MM.1S (cell line): ENCODE results near the gene STARD5.
A peak's percentile ranks its signal among the peaks of the same experiment; 100 is the strongest.
"Not testable (repeated sequence)": the region's sequence is repeated elsewhere in the genome, so short reads cannot be mapped to it uniquely, and the experiment has no call there.

ENCODE experiments used
- DNase-seq: peaks from one replicate; pipeline ENCODE4 v3.0.0-alpha.2; 2015
- H2AFZ ChIP-seq: fragments of 300-600 bp; sonication (generic); 2 replicates; pipeline ENCODE4 v1.6.0; 2016; ENCODE audit warnings: antibody characterized with exemption, low read length
- H3F3A ChIP-seq: fragments of 300-600 bp; sonication (generic); 2 replicates; pipeline ENCODE4 v1.6.1; 2016; ENCODE audit warnings: mild to moderate bottlenecking, antibody characterized with exemption, low read length, moderate library complexity, mixed read lengths; ENCODE audit not compliant: insufficient read depth
- H3K27ac ChIP-seq: fragments of 300-600 bp; sonication (generic); 2 replicates; pipeline ENCODE4 v1.5.1; 2016; ENCODE audit warnings: mild to moderate bottlenecking, low read length
- H3K27me3 ChIP-seq: fragments of 300-600 bp; sonication (generic); replicated peaks from 2 replicates; pipeline ENCODE4 v1.6.0; 2016; ENCODE audit warnings: low read length; ENCODE audit not compliant: insufficient read depth
- H3K36me3 ChIP-seq: fragments of 300-600 bp; sonication (generic); replicated peaks from 2 replicates; pipeline ENCODE4 v1.6.1; 2016; ENCODE audit warnings: mild to moderate bottlenecking, low read length, mixed read lengths; ENCODE audit not compliant: insufficient read depth
- H3K4me1 ChIP-seq: fragments of 300-600 bp; sonication (generic); 2 replicates; pipeline ENCODE4 v1.6.1; 2016; ENCODE audit warnings: low read length, mixed read lengths
- H3K4me2 ChIP-seq: fragments of 300-600 bp; sonication (generic); 2 replicates; pipeline ENCODE4 v1.6.0; 2016; ENCODE audit warnings: low read depth, low read length
- H3K4me3 ChIP-seq: fragments of 300-600 bp; sonication (generic); 2 replicates; pipeline ENCODE4 v1.5.1; 2016; ENCODE audit warnings: low read length, mixed read lengths
- H3K79me2 ChIP-seq: fragments of 300-600 bp; sonication (generic); 2 replicates; pipeline ENCODE4 v1.6.1; 2016; ENCODE audit warnings: mixed run types, low read length, mixed read lengths
- H3K9ac ChIP-seq: fragments of 300-600 bp; sonication (generic); 2 replicates; pipeline ENCODE4 v1.6.1; 2016; ENCODE audit warnings: low read length, mixed read lengths
- H3K9me2 ChIP-seq: fragments of 300-600 bp; sonication (generic); replicated peaks from 2 replicates; pipeline ENCODE4 v1.6.1; 2016; ENCODE audit warnings: mild to moderate bottlenecking, low read length, mixed read lengths; ENCODE audit not compliant: insufficient read depth
- H3K9me3 ChIP-seq: fragments of 300-600 bp; sonication (generic); replicated peaks from 2 replicates; pipeline ENCODE4 v1.6.1; 2016; ENCODE audit warnings: mild to moderate bottlenecking, low read length, mixed read lengths; ENCODE audit not compliant: insufficient read depth
- H4K20me1 ChIP-seq: fragments of 300-600 bp; sonication (generic); 2 replicates; pipeline ENCODE4 v1.6.1; 2016; ENCODE audit warnings: mild to moderate bottlenecking, low read length, moderate library complexity, mixed read lengths; ENCODE audit not compliant: insufficient read depth
- CTCF ChIP-seq: fragments of 300-600 bp; sonication (generic); IDR thresholded peaks from 2 replicates; pipeline ENCODE4 v1.5.1; 2016; ENCODE audit warnings: antibody characterized with exemption, low read length, mixed read lengths
- EZH2 ChIP-seq: fragments of 300-600 bp; sonication (generic); optimal IDR thresholded peaks from 2 replicates; pipeline ENCODE3; 2017; ENCODE audit warnings: low read depth, mild to moderate bottlenecking, antibody characterized with exemption, low read length, mixed read lengths
- EZH2phosphoT487 ChIP-seq: fragments of 300-600 bp; sonication (generic); IDR thresholded peaks from 2 replicates; pipeline ENCODE4 v1.6.1; 2018; ENCODE audit warnings: antibody characterized with exemption, low read length

STARD5 gene

GRCh38 chr15:81356252-81356651 lies 32.3 kb upstream of the STARD5 start:
- TF ChIP-seq EZH2phosphoT487 (no peak), CTCF (no peak), EZH2 (no peak)

GRCh38 chr15:81351651-81352050 lies 27.7 kb upstream of the STARD5 start:
- TF ChIP-seq EZH2 = no peak
- no peak for TF ChIP-seq CTCF
- no peak overlapping the region for H3K27ac ChIP-seq

More at GRCh38 chr15:81356252-81356651, 32.3 kb upstream of the STARD5 start:
- no peaks in the 10 kb centered on the region for H4K20me1 ChIP-seq
- no peak overlapping the region for H3K4me3 ChIP-seq
- H3K27me3 ChIP-seq = no peaks in the 10 kb centered on the region
- DNase-seq = no peak
- no peaks in the 10 kb centered on the region for H3F3A ChIP-seq
- no peaks in the 10 kb centered on the region for H3K9me2 ChIP-seq
- no peak overlapping the region for H2AFZ ChIP-seq
- no peaks in the 10 kb centered on the region for H3K79me2 ChIP-seq
- no peak overlapping the region for H3K27ac ChIP-seq
- no peaks in the 10 kb centered on the region for H3K9me3 ChIP-seq
- H3K4me1 ChIP-seq = no peaks in the 10 kb centered on the region
- H3K36me3 ChIP-seq = no peaks in the 10 kb centered on the region
- H3K9ac ChIP-seq = no peak overlapping the region
- no peak overlapping the region for H3K4me2 ChIP-seq

GRCh38 chr15:81349271-81349670 lies 25.3 kb upstream of the STARD5 start:
- Histone ChIP-seq H3K36me3 (no peaks in the 10 kb centered on the region), H4K20me1 (no peaks in the 10 kb centered on the region), H3K9ac (no peak overlapping the region), H3K4me3 (no peak overlapping the region), H2AFZ (no peak overlapping the region), H3K9me2 (no peaks in the 10 kb centered on the region), H3K79me2 (no peaks in the 10 kb centered on the region), H3K4me1 (peaks cover 12% of the 10 kb centered on the region), H3K4me2 (no peak overlapping the region), H3K9me3 (no peaks in the 10 kb centered on the region), H3K27me3 (no peaks in the 10 kb centered on the region), H3K27ac (no peak overlapping the region), H3F3A (no peaks in the 10 kb centered on the region)
- no peak for DNase-seq
- TF ChIP-seq CTCF (no peak), EZH2phosphoT487 (no peak), EZH2 (no peak)

More at GRCh38 chr15:81351651-81352050, 27.7 kb upstream of the STARD5 start:
- H3K4me1 ChIP-seq = peaks cover 12% of the 10 kb centered on the region
- H3K79me2 ChIP-seq = no peaks in the 10 kb centered on the region
- H3K9me3 ChIP-seq = no peaks in the 10 kb centered on the region
- no peak overlapping the region for H2AFZ ChIP-seq
- DNase-seq = no peak
- H3K4me3 ChIP-seq = no peak overlapping the region
- no peak overlapping the region for H3K4me2 ChIP-seq
- no peaks in the 10 kb centered on the region for H3K27me3 ChIP-seq
- no peaks in the 10 kb centered on the region for H3F3A ChIP-seq
- H4K20me1 ChIP-seq = no peaks in the 10 kb centered on the region
- H3K36me3 ChIP-seq = no peaks in the 10 kb centered on the region
- H3K9me2 ChIP-seq = no peaks in the 10 kb centered on the region
- no peak overlapping the region for H3K9ac ChIP-seq

GRCh38 chr15:81348691-81349090 lies 24.8 kb upstream of the STARD5 start:
- peaks cover 12% of the 10 kb centered on the region for H3K4me1 ChIP-seq
- DNase-seq = peak; percentile 21
- H3K9me3 ChIP-seq, H3F3A ChIP-seq, H3K36me3 ChIP-seq, H4K20me1 ChIP-seq, H3K4me3 ChIP-seq, H3K79me2 ChIP-seq, H2AFZ ChIP-seq, H3K9me2 ChIP-seq, H3K27me3 ChIP-seq: not testable (repeated sequence)
- peak overlapping the region; percentile 66; the same call in 1 of the 2 replicates for H3K27ac ChIP-seq
- H3K9ac ChIP-seq = peak overlapping the region; percentile 14; the same call in 1 of the 2 replicates
- peak overlapping the region; percentile 26 for H3K4me2 ChIP-seq
